HAP-1 (cell line): ENCODE data around the gene CD320.
"Not testable (repeated sequence)": the region's sequence is repeated elsewhere in the genome, so short reads cannot be mapped to it uniquely, and the experiment has no call there.

Experiments used
- DNase-seq, 2 experiments: peaks; one replicate each; pipeline ENCODE4 v3.0.0-alpha.2; 2016 to 2020; ENCODE audit warnings: low spot score in 2 of 2
- H3K27me3 ChIP-seq: fragments of 250-450 bp; sonication (Bioruptor Pico); 2 replicates; pipeline ENCODE4 v1.5.1; 2020; ENCODE audit warnings: low read depth, mild to moderate bottlenecking, moderate library complexity
- H3K36me3 ChIP-seq: fragments of 250-450 bp; sonication (Bioruptor Pico); replicated peaks from 2 replicates; pipeline ENCODE4 v1.5.1; 2020; ENCODE audit warnings: mild to moderate bottlenecking
- H3K4me1 ChIP-seq: fragments of 250-450 bp; sonication (Bioruptor Pico); 2 replicates; pipeline ENCODE4 v1.5.1; 2020; ENCODE audit warnings: mild to moderate bottlenecking
- H3K4me3 ChIP-seq: fragments of 250-450 bp; sonication (Bioruptor Pico); 2 replicates; pipeline ENCODE4 v1.5.1; 2020; ENCODE audit warnings: mild to moderate bottlenecking, moderate library complexity
- H3K9me3 ChIP-seq: fragments of 250-450 bp; sonication (Bioruptor Pico); 2 replicates; pipeline ENCODE4 v1.5.1; 2020; ENCODE audit warnings: mild to moderate bottlenecking, moderate library complexity
- in situ Hi-C: fragments of 300-500 bp; cut with MboI; formaldehyde crosslinking; loops from 3 replicates; pipeline ENCODE4 v1.14.3; 2020; ENCODE audit warnings: low sequenced_read_pairs, inconsistent platforms, mixed read lengths

The CD320 gene

GRCh38 chr19:8322638-8322997, 14.5 kb upstream of the CD320 start:
- DNase-seq, result no peak
- in situ Hi-C loops, result no loop called here
- Histone ChIP-seq H3K9me3 (no peaks in the 10 kb centered on the region), H3K27me3 (no peaks in the 10 kb centered on the region), H3K4me1 (peaks cover 23% of the 10 kb centered on the region), H3K4me3 (peak overlapping the region; percentile 98), H3K36me3 (peaks cover 41% of the 10 kb centered on the region)

- peak overlapping the region; percentile 98 for H3K4me3 ChIP-seq
- no peak for DNase-seq
- peaks cover 45% of the 10 kb centered on the region for H3K36me3 ChIP-seq
- H3K4me1 ChIP-seq, result peaks cover 23% of the 10 kb centered on the region
- no peaks in the 10 kb centered on the region for H3K9me3 ChIP-seq
- no peaks in the 10 kb centered on the region for H3K27me3 ChIP-seq
- in situ Hi-C loops, result no loop called here
Measured at GRCh38 chr19:8321986-8322637, 14.0 kb upstream of the CD320 start.

- H3K9me3 ChIP-seq, result no peaks in the 10 kb centered on the region
- H3K27me3 ChIP-seq, result no peaks in the 10 kb centered on the region
- DNase-seq, result peak; percentile 88 to 96
- in situ Hi-C loops, result no loop called here
- peak within 1 kb of the TSS; percentile 98 for H3K4me3 ChIP-seq
- peaks cover 53% of the 10 kb centered on the region for H3K36me3 ChIP-seq
- peaks cover 23% of the 10 kb centered on the region for H3K4me1 ChIP-seq
Measured at GRCh38 chr19:8321067-8321985, 13.2 kb upstream of the CD320 start, which contains the start of the genes NDUFA7 and RPS28. Gene NDUFA7 (minus strand): TSS chr19:8321375. CDS start chr19:8321358, 17 bp downstream. Gene RPS28 (plus strand): TSS chr19:8321496. CDS start chr19:8321531, 35 bp downstream.

GRCh38 chr19:8320564-8321066, 12.5 kb upstream of the CD320 start:
- no peak for DNase-seq
- H3K4me3 ChIP-seq, result peak overlapping the region; percentile 98
- in situ Hi-C loops, result no loop called here
- H3K36me3 ChIP-seq, result peaks cover 58% of the 10 kb centered on the region
- H3K27me3 ChIP-seq, result no peaks in the 10 kb centered on the region
- H3K4me1 ChIP-seq, result peaks cover 23% of the 10 kb centered on the region
- H3K9me3 ChIP-seq, result no peaks in the 10 kb centered on the region

- H3K36me3 ChIP-seq, result peaks cover 65% of the 10 kb centered on the region
- peaks cover 23% of the 10 kb centered on the region for H3K4me1 ChIP-seq
- peak overlapping the region; percentile 98 for H3K4me3 ChIP-seq
- in situ Hi-C loops, result no loop called here
- no peaks in the 10 kb centered on the region for H3K27me3 ChIP-seq
- DNase-seq, result no peak
- no peaks in the 10 kb centered on the region for H3K9me3 ChIP-seq
Measured at GRCh38 chr19:8319807-8320520, 11.8 kb upstream of the CD320 start.

- H3K4me3 ChIP-seq, H3K27me3 ChIP-seq, in situ Hi-C loops, DNase-seq, H3K9me3 ChIP-seq: not testable (repeated sequence)
- H3K4me1 ChIP-seq, result peaks cover 23% of the 10 kb centered on the region
- peaks cover 69% of the 10 kb centered on the region for H3K36me3 ChIP-seq
Measured at GRCh38 chr19:8318835-8319234, 10.7 kb upstream of the CD320 start.

GRCh38 chr19:8316351-8317125, 8.4 kb upstream of the CD320 start:
- in situ Hi-C loops, result no loop called here

GRCh38 chr19:8314981-8315640, 7.0 kb upstream of the CD320 start:
- H3K4me3 ChIP-seq, H3K9me3 ChIP-seq, H3K27me3 ChIP-seq, in situ Hi-C loops, DNase-seq, H3K4me1 ChIP-seq: not testable (repeated sequence)
- H3K36me3 ChIP-seq, result peaks cover 70% of the 10 kb centered on the region

More at GRCh38 chr19:8316351-8317125, 8.4 kb upstream of the CD320 start:
- DNase-seq, result no peak
- Histone ChIP-seq H3K4me1 (peaks cover 10% of the 10 kb centered on the region), H3K36me3 (peaks cover 62% of the 10 kb centered on the region), H3K4me3 (no peak overlapping the region), H3K27me3 (no peaks in the 10 kb centered on the region), H3K9me3 (no peaks in the 10 kb centered on the region)

- no peaks in the 10 kb centered on the region for H3K9me3 ChIP-seq
- H3K4me3 ChIP-seq, result no peak overlapping the region
- no peaks in the 10 kb centered on the region for H3K27me3 ChIP-seq
- in situ Hi-C loops, result no loop called here
- DNase-seq, result peak in 1 of 2 experiments; percentile 7
- peaks cover 80% of the 10 kb centered on the region for H3K36me3 ChIP-seq
- no peaks in the 10 kb centered on the region for H3K4me1 ChIP-seq
Measured at GRCh38 chr19:8311461-8312260, 3.5 kb upstream of the CD320 start.

GRCh38 chr19:8310342-8311055, 2.3 kb upstream of the CD320 start:
- Histone ChIP-seq H3K27me3 (no peaks in the 10 kb centered on the region), H3K36me3 (peaks cover 69% of the 10 kb centered on the region), H3K4me3 (no peak overlapping the region), H3K4me1 (no peaks in the 10 kb centered on the region), H3K9me3 (no peaks in the 10 kb centered on the region)
- peak in 1 of 2 experiments; percentile 5 for DNase-seq
- in situ Hi-C loops, result no loop called here

- Histone ChIP-seq H3K9me3 (no peaks in the 10 kb centered on the region), H3K4me1 (no peaks in the 10 kb centered on the region; the same call in 1 of the 2 replicates), H3K36me3 (peaks cover 53% of the 10 kb centered on the region), H3K27me3 (no peaks in the 10 kb centered on the region), H3K4me3 (no peak overlapping the region)
- in situ Hi-C loops, result no loop called here
- DNase-seq, result peak in 1 of 2 experiments; percentile 6
Measured at GRCh38 chr19:8308891-8309291, 733 bp upstream of the CD320 start.
